GM18520 (cell line): Measurements from ENCODE around the gene PPP1R16B.

Experiments used
- ATAC-seq: cut with Tn5 transposase; IDR thresholded peaks from one replicate; pipeline ENCODE4 v1.9.1; 2021; ENCODE audit not compliant: unreplicated experiment

PPP1R16B gene

DNA sequence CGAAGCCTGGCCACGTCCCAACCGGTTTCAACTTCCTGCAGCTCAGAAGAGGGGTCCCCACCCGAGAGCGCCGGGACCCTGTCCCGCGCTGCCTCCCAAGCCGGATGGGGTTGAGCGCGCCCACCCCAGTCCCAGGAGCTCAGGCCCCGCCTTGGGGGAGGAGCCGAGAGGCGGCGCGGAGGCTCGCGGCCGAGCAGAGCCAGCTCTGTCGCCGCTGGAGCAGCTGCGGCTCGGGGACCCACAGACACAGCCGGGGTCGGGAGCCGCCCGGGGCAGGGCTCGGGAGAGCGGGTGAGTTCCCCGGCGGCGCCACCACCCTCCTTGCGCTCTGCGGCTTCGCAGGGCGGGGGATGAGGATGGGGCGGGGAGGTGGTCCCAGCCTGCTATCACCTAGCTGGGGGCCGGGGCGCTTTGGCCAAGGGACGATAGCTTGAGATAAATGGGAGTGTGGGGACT lies at the start of gene PPP1R16B:
Gene PPP1R16B, plus strand, starts transcription at position 196 of the 456 bp plus-strand sequence. CDS start 30,229 bp downstream, outside the sequence.
- ATAC-seq = peak; percentile 36

DNA sequence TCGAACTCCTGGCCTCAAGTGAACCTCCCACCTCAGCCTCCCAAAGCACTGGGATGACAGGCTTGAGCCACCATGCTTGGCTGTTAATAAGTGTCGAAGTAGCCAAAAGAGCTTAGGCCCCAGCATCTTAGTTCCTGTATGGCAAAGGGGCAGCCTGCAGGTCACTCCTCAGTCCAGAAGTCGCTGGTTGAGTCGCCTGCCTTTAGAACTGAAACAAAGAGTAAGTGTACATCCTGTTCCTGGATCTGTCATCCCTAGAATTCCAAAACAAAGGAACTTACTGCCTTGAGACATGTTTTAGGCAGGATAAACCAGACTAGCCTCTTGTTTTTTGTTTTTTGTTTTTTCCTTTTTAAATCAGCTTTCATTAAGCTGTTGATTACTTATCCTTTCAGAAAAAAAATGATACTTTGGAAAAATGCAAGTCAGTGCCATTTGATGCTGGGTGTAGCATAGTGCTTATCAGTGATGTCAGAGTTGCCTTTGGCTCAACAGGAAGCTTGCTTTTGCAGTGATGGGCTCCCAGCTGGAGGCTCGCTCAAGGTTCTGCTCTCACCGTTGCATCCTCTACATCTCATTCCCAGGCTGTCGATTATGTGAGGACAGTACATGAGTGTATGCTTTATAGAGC lies 48.2 kb upstream of the PPP1R16B start:
- no peak for ATAC-seq

DNA sequence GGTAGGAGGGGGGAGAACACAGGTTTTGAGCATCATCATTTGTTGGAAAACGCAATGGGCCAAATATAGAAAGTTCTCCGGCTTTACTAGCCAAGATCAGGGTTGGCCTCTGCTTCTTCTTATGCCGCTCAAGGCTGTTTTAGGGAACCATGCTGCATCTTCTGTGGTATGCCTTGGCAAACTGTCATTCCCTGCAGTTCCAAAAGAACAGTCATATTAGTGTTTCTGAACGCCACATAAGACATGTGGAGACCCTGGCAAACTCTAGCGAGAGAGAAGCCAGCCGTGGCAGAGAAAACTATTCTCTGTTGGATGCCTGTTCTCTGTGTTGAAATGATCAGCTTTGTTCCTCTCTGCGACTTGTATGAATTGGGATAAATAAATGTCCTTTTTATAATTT lies 46.4 kb upstream of the PPP1R16B start:
- ATAC-seq = no peak

DNA sequence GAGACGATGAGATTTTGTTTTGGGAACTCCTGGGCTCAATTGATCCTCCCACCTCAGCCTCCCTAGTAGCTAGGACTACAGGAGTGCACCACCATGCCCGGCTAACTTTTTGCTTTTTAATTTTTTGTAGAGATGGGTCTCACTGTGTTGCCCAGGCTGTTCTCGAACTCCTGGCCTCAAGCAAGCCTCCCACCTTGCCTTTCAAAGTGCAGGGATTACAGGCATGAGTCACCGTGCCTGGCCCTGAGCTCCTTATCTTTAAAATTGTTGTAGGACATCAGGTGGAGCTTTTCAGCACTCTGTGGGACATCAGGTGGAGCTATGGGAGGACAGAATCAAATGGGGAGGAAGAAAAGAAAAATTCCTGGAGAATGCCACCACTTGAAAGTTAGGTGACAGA lies 44.5 kb upstream of the PPP1R16B start:
- ATAC-seq = no peak

DNA sequence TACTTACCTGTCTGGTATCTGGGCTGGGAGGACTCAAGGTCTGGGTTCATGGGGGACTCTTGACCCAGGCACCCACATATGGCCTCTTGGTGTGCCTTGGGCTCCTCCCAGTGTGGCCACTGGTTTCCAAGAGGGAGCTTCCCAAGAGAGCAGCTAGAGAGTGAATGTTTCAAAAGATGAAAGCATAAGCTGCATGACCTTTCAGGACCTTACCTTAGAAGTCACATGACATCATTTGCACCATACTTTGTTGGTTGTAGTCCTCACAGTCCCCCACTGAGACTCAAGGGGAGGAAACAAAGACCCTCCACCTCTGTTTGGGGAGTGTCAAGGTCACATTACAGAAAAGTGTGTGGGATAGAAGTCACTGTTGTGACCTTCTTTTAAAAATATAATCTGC lies 43.3 kb upstream of the PPP1R16B start:
- ATAC-seq = no peak

DNA sequence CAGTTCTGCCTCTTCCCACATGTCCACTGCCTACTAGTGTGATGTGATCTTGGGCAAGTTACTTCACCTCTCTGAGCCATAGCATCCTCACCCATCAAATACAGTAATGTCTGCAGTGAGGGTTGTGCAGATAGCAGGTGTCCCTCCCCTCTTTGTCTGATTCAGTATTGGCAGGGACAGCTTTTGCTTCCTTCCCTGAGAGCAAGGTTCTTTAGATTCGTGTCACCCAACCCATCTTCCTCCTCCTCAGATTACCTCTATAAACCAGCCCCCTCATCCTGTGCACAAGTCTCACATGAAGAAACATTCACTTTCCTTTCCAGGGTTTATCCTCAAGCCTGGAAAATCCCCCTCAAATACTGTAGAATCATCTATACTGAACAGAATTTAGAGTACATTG lies 41.9 kb upstream of the PPP1R16B start:
- ATAC-seq = no peak

DNA sequence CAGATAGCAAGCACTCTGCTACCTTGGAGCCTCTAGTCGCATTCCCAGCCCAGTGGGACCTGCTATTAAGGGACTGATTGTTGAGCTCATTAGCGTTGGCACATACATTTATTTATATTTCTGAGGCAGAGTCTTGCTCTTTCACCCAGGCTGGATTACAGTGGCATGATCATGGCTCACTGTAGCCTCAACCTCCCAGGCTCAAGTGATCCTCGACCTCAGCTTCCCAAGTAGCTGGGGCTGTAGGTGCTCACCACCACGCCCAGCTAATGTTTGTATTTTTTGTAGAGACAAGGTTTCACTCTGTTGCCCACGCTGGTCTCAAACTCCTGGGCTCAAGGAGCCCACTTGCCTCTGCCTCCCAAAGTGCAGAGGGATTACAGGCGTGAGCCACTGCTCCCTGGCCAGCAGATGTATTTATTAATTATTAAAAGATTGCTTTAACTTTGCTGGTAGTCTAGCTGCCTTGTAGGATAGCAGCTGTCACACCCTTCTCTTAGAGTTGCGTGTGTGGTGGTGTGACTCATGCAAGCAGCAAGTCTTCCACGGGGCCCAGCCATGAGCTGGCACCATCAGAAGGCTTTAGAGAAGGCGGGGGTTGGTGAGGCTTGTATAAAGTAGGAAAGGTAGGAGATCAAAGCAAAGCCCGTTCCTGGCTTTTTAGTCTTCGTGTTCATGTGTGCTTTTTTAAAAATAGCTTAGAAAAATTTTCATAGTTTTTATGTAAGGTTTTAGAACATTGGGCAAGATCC lies 40.8 kb upstream of the PPP1R16B start:
- ATAC-seq = no peak

DNA sequence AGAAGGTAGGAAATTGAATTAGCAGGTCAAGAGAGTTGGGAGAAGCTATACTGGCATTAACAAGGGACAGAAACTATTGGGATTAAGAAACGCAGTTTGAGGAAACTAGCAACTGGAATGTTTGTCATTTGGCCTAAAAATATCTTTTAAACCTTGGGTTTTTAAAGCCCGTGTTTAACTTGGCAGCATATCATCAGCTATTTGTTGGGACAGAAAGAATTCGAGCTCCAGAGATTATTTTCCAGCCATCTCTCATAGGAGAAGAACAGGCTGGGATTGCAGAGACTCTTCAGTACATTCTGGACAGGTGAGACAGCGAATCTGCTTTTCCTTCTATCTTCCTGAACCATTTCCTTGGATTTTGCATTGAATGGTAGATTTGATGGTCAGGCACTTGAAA lies 39.4 kb upstream of the PPP1R16B start:
- ATAC-seq = no peak

DNA sequence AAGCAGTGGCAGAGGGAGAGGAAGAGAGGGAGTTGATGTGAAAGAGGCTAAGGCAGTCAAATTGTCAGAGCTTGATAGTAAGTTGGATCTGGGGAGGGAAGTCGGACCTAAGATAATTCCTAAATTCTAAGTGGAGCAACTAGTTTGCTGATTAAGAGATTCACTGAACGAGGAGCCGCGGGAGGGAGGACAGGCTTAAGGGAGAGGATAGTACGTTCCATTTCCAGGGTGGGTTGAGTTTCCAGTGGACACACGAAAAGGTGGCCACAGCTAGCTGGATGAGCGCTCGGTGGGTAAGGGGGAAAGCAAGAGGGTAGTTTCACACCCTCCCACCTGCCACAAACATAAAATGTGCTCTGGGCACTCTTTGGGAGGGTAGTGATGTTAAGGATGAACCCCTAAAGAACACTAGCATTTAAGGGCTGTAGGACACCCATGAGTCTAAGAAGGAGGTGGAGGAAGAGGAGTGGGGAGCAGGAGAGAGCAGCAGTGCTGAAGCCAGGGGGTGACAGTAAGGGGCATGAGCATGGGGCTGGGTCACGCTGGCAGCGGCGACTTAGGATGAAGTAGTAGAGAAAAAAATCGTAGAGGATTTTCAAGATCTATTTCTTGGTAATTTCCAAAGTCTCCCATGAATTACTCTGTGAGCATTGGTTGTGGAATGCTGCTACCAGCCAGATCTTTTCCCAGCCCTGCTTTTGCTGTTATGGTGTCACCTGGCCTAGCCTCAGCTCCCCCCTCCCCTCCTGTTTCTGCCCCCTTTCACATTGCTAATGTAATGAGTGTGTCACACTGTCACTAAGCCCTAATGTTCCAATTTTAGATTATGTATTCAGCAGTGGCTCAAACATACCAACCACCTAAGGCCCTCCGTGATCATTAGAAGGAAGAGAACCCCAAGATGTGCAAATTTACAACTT lies 35.9 kb upstream of the PPP1R16B start:
- no peak for ATAC-seq

DNA sequence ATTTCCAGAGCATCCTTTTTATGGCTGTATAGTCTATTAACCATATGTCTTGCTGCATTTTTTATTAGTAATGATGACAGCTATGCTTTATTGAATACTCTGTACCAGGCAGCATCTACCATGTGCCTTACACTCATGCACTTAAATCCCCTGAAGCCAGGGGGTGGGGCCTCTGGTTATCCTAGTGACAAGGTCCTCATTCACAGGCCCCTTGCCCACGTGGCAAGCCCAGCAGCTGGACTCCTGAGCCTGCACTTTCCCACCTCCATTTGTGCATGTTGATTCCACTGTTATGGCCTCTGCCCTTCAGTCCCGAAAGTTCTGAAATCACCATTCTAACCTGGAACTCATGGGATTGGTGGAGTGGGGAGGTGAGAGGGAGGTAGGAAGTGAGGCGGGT lies 35.0 kb upstream of the PPP1R16B start:
- no peak for ATAC-seq

- no peak for ATAC-seq
Measured at GRCh38 chr20:38770970-38771369, 34.5 kb upstream of the PPP1R16B start.

GRCh38 chr20:38771621-38772020 lies 33.9 kb upstream of the PPP1R16B start:
- ATAC-seq = no peak

DNA sequence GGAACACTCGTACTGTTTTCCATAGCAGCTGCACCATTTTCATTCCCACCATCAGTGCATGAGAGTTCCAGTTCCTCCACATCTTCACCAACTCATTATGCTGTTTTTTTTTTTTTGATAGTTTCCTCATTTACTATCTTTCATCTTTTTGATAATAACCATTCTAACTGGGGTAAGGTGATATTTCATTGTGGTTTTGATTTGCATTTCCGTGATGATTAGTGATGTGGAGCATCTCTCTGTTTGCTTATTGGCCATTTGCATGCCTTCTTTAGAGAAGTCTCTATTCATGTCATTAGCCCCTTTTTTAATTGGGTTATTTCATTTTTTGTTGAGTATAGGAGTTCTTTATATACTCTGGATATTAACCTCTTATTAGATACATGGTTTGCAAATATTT lies 31.3 kb upstream of the PPP1R16B start:
- ATAC-seq = no peak

- no peak for ATAC-seq
Measured at GRCh38 chr20:38776363-38776762, 29.1 kb upstream of the PPP1R16B start.

DNA sequence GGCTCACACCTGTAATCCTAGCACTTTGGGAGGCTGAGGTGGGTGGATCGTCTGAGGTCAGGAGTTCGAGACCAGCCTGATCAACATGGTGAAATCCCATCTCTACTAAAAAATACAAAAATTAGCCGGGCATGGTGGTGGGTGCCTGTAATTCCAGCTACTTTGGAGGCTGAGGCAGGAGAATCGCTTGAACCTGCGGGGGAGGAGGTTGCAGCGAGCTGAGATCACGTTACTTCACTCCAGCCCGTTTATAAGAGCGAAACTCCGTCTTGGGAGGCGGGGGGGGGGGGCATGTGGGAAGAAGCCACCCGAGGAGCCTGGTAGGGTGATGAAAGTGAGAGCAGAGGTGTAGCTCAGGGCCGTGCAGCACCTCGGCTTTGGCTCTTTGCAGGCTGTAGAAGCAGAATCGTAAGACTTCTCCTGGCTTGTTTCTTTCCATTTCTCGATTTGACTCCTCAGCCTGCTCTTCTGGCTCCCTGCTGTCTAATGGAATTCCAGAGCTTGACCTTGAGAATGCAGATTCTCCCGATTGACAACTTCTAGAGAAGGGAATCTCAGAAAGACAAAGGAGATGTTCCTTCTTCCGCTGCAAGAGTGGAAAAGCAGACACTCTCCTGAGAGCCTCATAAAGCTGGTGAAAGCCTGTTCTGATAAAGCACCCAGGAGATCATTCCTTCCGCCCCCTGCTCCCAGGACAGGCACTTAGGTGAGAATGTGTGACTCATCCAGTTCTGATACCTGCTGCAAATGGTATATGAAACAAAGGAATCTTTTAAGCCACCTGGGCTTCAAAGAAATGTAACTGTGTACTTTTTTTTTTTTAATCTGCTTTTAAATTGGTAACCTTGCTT lies 26.0 kb upstream of the PPP1R16B start:
- no peak for ATAC-seq

DNA sequence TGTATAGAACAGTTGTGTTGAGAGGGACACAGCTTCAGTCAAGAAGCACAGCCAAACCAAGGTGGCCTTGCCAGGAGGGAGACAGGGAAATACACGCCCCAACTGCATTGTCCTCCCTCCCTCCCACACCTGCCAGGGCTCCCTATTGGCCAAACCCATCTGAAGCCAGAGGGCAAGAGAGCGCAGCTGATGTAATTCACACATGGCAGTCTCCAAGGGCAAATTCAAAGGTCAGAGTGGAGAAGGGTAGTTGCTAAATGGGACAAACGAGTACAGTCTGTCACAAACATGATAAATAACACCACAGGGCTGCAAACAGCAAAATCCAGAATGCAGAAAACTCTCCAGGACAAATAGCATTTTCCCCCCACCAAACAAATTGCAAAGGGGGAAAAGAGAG lies 23.2 kb upstream of the PPP1R16B start:
- ATAC-seq = no peak

GRCh38 chr20:38787870-38788269 lies 17.6 kb upstream of the PPP1R16B start:
- ATAC-seq = no peak

DNA sequence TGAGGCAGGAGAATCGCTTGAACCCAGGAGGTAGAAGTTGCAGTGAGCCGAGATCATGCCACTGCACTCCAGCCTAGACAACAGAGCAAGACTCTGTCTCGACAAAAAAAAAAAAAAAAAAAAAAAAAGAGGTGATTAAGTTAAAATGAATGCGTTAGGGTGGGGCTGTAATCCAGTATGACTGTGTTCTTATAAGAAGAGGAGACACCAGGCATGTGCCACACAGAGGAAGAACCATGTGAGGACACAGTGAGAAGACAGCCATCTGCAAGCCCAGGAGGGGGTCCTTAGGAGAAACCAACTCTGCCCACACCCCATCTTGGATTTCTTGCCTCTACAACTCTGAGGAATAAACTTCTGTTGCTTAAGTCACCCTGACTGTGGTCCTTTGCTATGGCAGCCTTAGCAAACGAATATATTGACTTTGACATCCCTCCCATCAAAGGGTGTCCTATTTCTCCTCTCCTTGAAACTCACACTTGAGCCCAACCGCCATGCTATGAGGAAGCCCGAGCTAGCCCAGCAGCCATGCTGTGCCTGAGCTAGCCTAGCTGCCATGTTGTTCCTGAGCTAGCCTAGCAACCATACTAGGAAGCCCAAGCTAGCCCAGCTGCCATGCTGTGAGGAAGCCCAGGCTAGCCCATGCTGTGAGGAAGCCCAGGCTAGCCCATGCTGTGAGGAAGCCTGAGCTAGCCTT lies 15.8 kb upstream of the PPP1R16B start:
- no peak for ATAC-seq

DNA sequence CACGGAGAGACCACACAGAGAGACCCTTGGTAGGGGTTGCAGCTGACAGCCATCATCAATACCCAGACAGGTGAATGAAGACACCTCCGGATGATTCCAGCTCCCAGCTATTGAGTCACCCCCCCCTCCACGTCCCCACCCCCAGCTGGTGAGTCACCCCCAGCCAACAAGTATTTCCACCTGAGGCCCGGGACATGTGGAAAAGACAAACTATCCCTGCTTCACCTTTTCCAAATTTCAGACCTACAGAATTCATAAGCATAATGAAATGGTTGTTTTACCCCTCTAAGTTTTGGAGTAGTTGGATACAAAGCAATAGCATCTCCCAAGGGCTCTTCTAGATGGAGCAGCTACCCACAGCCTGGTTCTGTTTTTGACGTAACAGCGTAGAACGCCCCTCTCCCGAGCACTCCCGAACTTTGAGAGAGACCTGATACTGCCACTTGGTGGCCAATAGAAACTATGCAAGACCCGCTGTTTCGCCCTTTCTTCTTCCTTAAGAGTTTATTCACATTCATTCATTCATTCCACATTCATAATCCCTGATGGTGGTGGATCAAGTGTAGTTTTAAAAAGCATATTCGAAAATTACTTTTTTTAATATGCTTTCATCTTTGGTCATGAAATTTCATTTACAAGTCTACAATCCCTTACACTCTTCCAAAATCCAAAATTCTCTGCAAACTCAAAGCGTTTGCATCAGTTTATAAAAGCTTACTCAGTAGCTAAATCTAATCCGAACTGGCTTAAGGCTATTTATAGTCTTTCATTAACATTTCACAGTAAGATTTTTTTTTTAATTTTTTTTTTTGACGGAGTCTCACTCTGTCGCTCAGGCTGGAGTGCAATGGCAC lies 15.1 kb upstream of the PPP1R16B start:
- no peak for ATAC-seq
